Osteocyte (in vitro differentiated cells): ENCODE measurements around the gene SCAMP2. TPM values are rescaled to one million over a fixed set of nuclear protein-coding genes. Genes with fewer than 3 reads are reported as not detected.

ENCODE experiments used
- DNase-seq: peaks from one replicate; pipeline ENCODE4 v3.0.0; 2021; ENCODE audit warnings: mixed read lengths; ENCODE audit not compliant: unreplicated experiment; ENCODE audit errors: extremely low spot score
- H3K27ac Mint-ChIP-seq: one replicate; pipeline ENCODE4 v1.8.0; 2021; ENCODE audit warnings: mild to moderate bottlenecking, mixed read lengths; ENCODE audit not compliant: unreplicated experiment
- H3K27me3 Mint-ChIP-seq: one replicate; pipeline ENCODE4 v1.8.0; 2021; ENCODE audit warnings: mixed read lengths; ENCODE audit not compliant: unreplicated experiment
- H3K36me3 Mint-ChIP-seq: one replicate; pipeline ENCODE4 v1.8.0; 2021; ENCODE audit warnings: mixed read lengths; ENCODE audit not compliant: unreplicated experiment
- H3K4me1 Mint-ChIP-seq: one replicate; pipeline ENCODE4 v1.8.0; 2021; ENCODE audit warnings: mixed read lengths; ENCODE audit not compliant: unreplicated experiment
- H3K4me3 Mint-ChIP-seq: one replicate; pipeline ENCODE4 v1.8.0; 2021; ENCODE audit warnings: mild to moderate bottlenecking, moderate library complexity, mixed read lengths; ENCODE audit not compliant: unreplicated experiment
- H3K9me3 Mint-ChIP-seq: one replicate; pipeline ENCODE4 v1.8.0; 2021; ENCODE audit warnings: mixed read lengths; ENCODE audit not compliant: unreplicated experiment
- CTCF ChIP-seq: fragments of 200-600 bp; sonication (generic); IDR thresholded peaks from 2 replicates; pipeline ENCODE4 v1.5.0; 2021; ENCODE audit warnings: antibody characterized with exemption, mild to moderate bottlenecking, moderate library complexity
- total RNA-seq: library from RNA; stranded (reverse); gene quantifications from 2 replicates; pipeline ENCODE4 v1.2.1, GENCODE V29; 2021

SCAMP2 gene
- total RNA-seq, 1 donor from 2014 or later, result 73.4 TPM

GRCh38 chr15:74872702-74873035, 496 bp downstream of the SCAMP2 start:
- peak overlapping the region; percentile 95 for H3K4me3 Mint-ChIP-seq
- peaks cover 45% of the 10 kb centered on the region for H3K4me1 Mint-ChIP-seq
- H3K27ac Mint-ChIP-seq, result peak overlapping the region; percentile 94
- no peak for TF ChIP-seq CTCF
- peaks cover 4% of the 10 kb centered on the region for H3K36me3 Mint-ChIP-seq
- DNase-seq, result no peak
- peaks cover 9% of the 10 kb centered on the region for H3K27me3 Mint-ChIP-seq
- no peaks in the 10 kb centered on the region for H3K9me3 Mint-ChIP-seq

GRCh38 chr15:74870436-74871215, 2.5 kb downstream of the SCAMP2 start:
- Mint-ChIP-seq H3K27me3 (no peaks in the 10 kb centered on the region), H3K4me3 (peak overlapping the region; percentile 63), H3K4me1 (peaks cover 57% of the 10 kb centered on the region), H3K36me3 (peaks cover 8% of the 10 kb centered on the region), H3K9me3 (no peaks in the 10 kb centered on the region), H3K27ac (peak overlapping the region; percentile 87)
- DNase-seq, result no peak
- no peak for TF ChIP-seq CTCF

GRCh38 chr15:74869726-74870407, 3.3 kb downstream of the SCAMP2 start:
- Mint-ChIP-seq H3K9me3 (no peaks in the 10 kb centered on the region), H3K4me3 (peak overlapping the region; percentile 63)
- no peak for TF ChIP-seq CTCF

GRCh38 chr15:74869372-74869725, 3.8 kb downstream of the SCAMP2 start:
- Mint-ChIP-seq H3K27me3 (no peaks in the 10 kb centered on the region), H3K9me3 (no peaks in the 10 kb centered on the region)
- no peak for TF ChIP-seq CTCF

More at GRCh38 chr15:74869726-74870407, 3.3 kb downstream of the SCAMP2 start:
- Mint-ChIP-seq H3K36me3 (peaks cover 8% of the 10 kb centered on the region), H3K4me1 (peaks cover 60% of the 10 kb centered on the region), H3K27ac (peak overlapping the region; percentile 87), H3K27me3 (no peaks in the 10 kb centered on the region)
- no peak for DNase-seq

GRCh38 chr15:74868059-74868458, 5.1 kb downstream of the SCAMP2 start:
- Mint-ChIP-seq H3K36me3 (peaks cover 12% of the 10 kb centered on the region), H3K27ac (peak overlapping the region; percentile 28), H3K27me3 (no peaks in the 10 kb centered on the region), H3K9me3 (no peaks in the 10 kb centered on the region), H3K4me1 (peaks cover 59% of the 10 kb centered on the region), H3K4me3 (no peak overlapping the region)
- DNase-seq, result no peak
- no peak for TF ChIP-seq CTCF

More at GRCh38 chr15:74869372-74869725, 3.8 kb downstream of the SCAMP2 start:
- Mint-ChIP-seq H3K36me3 (peaks cover 10% of the 10 kb centered on the region), H3K27ac (peak overlapping the region; percentile 87), H3K4me3 (no peak overlapping the region), H3K4me1 (peaks cover 62% of the 10 kb centered on the region)
- DNase-seq, result no peak
